ENCODE measurements around the gene SVEP1. TPM values are rescaled to one million over a fixed set of nuclear protein-coding genes. Genes with fewer than 3 reads are reported as not detected.

The SVEP1 gene
- total RNA-seq, 1 donor from 2014 or later = 1.7 TPM

DNA sequence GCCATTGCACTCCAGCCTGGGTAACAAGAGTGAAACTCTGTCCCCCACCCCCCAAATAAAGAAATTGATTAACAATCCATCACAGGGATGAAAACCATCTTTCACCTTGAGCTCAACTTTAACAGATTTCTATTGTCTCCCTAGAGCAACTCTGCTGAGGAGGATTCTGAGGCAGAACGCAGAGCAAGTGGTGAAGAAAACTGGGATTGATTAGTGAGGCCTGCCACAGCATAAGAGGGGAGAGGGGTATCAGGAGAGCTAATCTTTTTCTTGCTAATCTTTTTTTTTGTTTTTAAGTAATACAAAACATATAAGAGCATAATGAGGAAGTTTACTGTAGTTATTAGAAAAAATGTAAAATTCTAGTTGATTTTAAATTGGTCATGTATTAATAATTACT lies 250.8 kb downstream of the SVEP1 start:
- ATAC-seq = no peak
- DNase-seq (ENCODE audit: low spot score) = no peak

DNA sequence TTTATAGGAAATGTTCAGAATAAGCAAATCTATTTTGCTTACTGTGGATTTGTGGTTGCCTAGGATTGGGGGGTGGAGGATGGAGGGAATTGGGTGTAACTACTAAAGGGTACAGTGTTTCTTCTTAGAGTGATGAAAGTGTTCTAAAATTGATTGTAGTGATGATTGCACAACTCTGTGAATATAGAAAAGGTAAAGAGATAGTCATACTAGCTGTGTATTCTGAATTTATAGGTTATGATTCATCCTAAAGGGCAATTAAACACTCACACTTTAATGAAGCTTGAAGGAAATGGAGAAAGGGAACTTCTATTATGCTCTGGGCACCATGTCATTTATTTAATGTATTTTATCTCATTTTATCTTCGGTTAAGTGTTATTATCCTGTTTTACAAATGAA lies 251.8 kb downstream of the SVEP1 start:
- DNase-seq (ENCODE audit: low spot score) = no peak
- ATAC-seq = no peak

DNA sequence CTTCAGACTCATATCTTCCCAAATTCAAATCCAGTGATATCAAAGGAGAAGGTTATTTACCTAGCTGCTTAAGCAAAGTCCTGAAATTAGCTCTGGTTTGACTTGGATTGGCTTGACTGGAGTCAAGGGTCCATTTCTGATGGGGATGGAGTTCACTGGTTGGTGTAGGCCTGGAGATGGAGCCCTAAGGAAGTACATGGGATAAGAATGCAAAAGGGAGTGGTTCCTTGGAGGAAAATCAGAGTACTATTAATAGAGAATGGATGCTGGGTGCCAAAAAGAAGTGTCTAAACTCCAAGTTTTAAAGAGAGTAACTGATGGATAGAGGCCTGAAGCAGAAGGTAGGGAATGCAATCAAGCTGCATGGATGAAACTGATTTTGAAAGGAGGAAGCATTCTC lies 255.7 kb downstream of the SVEP1 start:
- DNase-seq (ENCODE audit: low spot score) (no peak), ATAC-seq (no peak)

DNA sequence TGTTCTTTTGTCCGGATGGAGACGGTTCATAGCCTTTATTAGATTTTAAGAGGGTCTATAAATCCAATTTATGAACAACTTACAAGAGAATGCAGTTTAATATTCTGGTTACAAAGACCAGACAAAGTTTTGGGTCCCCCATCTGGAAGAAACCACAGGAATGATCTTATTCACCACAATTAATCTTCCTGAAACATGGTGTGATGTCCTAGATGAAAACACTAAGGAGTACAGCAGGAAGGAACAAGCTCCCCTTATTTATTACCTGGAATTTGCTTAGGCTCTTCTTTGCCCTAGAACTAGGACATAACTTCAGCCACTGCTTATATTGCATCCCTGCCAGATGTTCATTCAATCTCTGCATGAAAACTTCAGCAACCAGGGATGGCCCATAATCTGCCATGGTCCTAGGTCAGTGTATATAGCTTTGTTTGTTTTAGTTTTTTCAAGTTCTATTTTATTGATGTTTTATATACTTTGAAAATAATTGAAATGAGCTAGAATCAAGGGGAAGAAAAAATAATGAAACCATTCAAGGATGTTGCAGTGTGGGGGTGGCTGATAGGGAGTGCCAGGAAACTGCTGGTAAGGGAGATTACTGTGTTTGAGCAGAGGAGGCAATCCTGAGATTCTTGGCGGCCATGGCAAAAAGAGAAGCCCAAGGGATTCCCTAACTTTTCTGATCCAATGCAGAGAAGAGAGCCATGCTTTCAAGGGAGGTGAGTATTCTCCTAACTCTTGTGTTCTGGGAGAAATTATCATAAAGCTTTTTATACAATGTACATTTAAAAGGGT lies 258.7 kb downstream of the SVEP1 start:
- ATAC-seq = no peak
- DNase-seq (ENCODE audit: low spot score) = no peak

DNA sequence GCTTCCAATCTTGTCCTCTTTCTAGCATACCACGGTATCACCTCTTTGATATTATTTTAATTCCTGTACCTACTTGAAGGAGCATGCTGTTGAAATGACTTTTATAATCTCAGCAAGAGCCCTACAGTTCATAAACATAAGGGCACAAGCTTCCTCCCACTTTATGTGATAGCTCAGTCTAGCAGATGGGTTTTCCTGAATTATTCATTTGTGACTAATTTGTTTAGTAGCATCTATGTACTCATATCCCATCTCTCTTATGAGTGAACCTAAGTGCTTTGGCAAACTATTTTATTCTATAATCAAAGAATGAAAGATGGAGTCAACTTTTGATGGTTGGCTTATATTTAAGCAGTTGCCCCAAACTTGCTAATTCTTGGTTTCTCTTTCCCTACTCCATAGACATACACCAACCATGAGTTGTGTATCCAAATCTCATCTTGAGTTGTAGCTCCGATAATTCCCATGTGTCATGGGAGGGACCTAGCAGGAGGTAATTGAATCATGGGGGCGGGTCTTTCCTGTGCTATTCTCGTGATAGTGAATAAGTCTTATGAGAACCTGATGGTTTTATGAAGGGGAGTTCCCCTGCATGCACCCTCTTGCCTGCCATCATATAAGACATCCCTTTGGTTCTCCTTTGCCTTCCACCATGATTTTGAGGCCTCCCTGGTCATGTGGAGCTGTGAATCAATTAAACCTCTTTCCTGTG lies 259.6 kb downstream of the SVEP1 start:
- no peak for ATAC-seq
- DNase-seq (ENCODE audit: low spot score) = no peak

DNA sequence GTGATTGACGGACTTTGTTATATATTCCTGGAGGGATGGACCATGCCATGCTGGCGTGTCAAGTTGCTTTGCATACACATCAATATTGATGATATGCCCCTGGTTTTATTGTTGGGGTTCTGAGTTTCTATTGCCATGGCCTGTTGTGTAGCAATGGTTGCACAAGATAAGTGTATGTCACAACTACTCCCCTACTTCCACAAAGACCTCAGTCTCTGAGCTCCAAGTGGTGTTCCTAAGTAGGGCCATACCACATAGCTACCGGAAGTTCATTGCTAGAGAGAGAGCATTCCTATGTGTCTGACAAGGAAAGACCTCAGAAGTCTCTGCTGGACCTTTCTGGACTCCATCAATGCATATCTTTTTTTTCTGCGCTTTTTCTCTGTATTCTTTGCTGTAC lies 261.6 kb downstream of the SVEP1 start:
- no peak for ATAC-seq
- no peak for DNase-seq (ENCODE audit: low spot score)

DNA sequence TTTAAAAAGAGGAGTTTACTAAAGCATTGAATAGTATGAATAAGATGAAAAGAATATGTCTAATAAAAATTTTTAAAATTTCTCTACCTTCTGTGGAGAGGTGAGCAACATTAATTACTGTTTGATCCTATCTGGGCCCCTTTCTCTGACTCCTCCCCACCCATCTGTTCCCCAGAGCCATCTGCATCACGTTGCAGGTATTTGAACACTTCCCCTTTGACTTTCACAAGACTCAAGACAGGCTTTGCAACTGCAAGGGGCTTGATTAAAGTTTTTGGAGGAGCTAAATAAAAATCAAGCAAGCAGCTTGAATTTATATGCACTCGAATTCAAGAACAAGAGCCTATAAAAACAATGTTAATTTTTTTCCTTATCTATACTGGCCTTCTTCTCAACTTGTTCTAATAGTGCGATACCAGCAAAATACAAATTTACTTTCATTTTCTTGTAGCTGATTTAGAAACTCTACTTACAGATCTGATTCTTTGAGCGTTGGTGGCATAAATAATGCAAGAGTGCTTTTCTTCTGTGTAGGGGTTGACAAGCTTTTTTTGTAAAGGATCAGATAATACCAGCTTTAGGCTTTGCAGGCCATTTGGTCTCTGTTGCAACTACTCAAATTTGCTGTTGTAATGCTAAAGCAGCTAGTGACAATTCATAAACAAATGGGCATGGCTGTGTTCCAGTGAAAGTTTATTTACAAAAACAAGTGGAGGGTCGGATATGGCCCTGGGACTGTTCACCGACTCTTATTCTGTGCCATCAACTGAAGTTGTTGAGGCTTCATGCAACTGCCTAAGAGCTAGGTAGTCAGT lies 263.1 kb downstream of the SVEP1 start:
- ATAC-seq = no peak

More for the DNA sequence above, 263.1 kb downstream of the SVEP1 start:
- no peak for DNase-seq (ENCODE audit: low spot score)

Other genes starting within 250 kb of the SVEP1 start
- not detected for gene TXNDC8, start 241.9 kb downstream of the SVEP1 start, total RNA-seq
- not detected for gene MUSK, start 89.0 kb upstream of the SVEP1 start, total RNA-seq